Stimulated activated CD4-positive, alpha-beta T cell treated with anti-CD3 and anti-CD28 coated beads, TNF-alpha, amount 100 ng/mL, for 48 hours (primary cell): ENCODE results near the gene CLIC6.
"Not testable (repeated sequence)": the region's sequence is repeated elsewhere in the genome, so short reads cannot be mapped to it uniquely, and the experiment has no call there.

Experiments
- DNase-seq, 3 donors: peaks; one replicate each; pipeline ENCODE4 v3.0.0-alpha.2; 2020; ENCODE audit warnings: low read depth in 3 of 3

Gene CLIC6

GRCh38 chr21:34651642-34652041 lies 17.2 kb upstream of the CLIC6 start:
- no peak for DNase-seq

- DNase-seq: no peak
Observed at GRCh38 chr21:34653522-34653921, 15.3 kb upstream of the CLIC6 start.

GRCh38 chr21:34661848-34662247 lies 6.9 kb upstream of the CLIC6 start:
- no peak for DNase-seq

DNA sequence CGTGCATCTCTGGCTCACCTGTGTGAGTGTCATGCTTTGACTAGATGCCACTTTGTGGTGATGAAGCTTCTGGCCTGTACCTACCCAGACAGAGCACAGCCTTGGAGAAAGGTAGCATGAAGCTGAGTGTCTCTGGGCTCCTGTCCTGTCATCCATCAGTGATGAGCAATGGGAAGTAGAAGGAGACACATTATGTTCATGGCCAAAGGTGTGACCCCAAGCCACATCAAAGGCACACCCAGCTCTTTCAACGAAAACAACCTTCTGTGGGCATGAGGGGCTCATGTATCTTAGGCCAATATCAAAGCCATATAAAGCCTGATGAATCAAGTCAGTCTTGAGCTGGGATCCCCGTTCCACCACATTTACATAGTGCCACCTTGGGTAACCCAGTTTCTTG lies 1.0 kb upstream of the CLIC6 start:
- DNase-seq: no peak

DNA sequence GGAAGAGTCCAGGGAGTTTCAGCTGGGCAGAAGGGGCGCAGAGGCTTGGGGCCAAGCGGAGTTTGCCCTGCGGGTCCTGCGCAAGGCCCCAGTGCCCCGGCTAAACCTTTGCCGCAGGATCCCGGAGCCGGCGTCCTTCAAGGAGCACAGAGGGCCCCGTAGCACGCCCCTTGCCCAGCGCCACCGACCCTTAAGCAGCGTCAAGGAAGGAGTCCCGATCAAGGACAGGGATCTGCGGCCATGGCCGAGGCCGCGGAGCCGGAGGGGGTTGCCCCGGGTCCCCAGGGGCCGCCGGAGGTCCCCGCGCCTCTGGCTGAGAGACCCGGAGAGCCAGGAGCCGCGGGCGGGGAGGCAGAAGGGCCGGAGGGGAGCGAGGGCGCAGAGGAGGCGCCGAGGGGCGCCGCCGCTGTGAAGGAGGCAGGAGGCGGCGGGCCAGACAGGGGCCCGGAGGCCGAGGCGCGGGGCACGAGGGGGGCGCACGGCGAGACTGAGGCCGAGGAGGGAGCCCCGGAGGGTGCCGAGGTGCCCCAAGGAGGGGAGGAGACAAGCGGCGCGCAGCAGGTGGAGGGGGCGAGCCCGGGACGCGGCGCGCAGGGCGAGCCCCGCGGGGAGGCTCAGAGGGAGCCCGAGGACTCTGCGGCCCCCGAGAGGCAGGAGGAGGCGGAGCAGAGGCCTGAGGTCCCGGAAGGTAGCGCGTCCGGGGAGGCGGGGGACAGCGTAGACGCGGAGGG lies 520 bp downstream of the CLIC6 start:
- DNase-seq: no peak

DNA sequence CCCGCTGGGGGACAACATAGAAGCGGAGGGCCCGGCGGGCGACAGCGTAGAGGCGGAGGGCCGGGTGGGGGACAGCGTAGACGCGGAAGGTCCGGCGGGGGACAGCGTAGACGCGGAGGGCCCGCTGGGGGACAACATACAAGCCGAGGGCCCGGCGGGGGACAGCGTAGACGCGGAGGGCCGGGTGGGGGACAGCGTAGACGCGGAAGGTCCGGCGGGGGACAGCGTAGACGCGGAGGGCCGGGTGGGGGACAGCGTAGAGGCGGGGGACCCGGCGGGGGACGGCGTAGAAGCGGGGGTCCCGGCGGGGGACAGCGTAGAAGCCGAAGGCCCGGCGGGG lies 1.1 kb downstream of the CLIC6 start:
- DNase-seq: not testable (repeated sequence)

- DNase-seq: no peak
Observed at GRCh38 chr21:34670220-34670961, 1.6 kb downstream of the CLIC6 start.

DNA sequence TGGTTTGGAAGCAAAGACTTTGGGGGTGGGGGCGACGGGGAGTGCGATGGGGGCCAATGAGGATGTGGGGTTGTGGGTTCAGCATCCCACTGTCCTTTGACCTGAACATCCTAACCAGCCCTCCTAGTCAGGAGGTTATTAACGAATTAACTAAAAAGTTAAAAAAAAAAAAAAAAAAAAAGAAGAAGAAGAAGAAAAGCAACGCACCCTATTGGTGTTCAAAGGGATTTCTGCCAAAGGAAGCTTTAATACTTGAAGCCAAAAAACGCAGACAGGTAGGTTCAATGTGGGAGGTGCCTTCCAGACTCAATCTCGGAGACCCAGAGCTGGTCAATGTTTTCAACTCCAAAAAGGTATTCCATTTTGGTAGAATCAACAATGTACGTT lies 2.2 kb downstream of the CLIC6 start:
- no peak for DNase-seq

DNA sequence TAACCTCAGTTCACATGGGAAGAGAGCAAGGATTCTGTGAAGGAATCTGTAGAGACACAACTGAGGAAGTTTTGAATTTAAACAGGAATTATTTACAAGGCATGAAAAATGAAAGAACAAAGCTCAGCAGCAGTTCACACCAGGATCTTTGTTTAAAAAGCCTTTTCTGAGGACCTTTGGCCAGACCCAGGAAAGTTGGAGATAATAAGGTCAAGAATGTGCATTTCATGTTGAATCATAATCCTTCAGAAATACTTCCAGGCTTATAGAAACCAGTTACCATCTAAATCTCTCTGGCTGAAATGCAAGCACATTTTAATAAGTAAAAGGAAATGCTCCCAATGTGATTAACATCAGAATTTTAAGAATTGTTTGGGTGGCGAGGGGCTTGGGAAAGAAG lies 2.7 kb downstream of the CLIC6 start:
- no peak for DNase-seq

GRCh38 chr21:34671891-34672290 lies 3.1 kb downstream of the CLIC6 start:
- no peak for DNase-seq

DNA sequence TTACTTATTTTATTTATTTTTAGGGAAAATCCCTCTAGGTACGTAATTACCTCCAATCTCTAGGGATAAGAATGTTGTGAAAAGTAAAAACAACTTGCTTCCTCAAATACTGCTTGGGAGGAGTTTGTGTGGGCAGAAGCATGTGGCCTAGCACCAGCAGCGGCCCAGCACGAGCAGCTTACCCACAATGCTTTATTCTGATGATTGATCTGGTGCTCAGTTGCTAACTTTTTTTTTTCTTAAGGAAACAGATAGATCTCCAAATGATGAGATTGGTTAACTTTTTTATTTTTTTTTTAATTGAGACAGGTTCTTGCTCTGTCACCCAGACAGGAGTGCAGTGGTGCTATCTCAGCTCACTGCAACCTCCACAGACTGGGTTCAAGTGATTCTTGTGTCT lies 4.2 kb downstream of the CLIC6 start:
- DNase-seq: no peak

GRCh38 chr21:34674468-34674867 lies 5.7 kb downstream of the CLIC6 start:
- no peak for DNase-seq

- no peak for DNase-seq
Observed at GRCh38 chr21:34675871-34676270, 7.1 kb downstream of the CLIC6 start.

GRCh38 chr21:34679051-34679450 lies 10.3 kb downstream of the CLIC6 start:
- no peak for DNase-seq

GRCh38 chr21:34684174-34684876 lies 15.5 kb downstream of the CLIC6 start:
- DNase-seq: no peak

DNA sequence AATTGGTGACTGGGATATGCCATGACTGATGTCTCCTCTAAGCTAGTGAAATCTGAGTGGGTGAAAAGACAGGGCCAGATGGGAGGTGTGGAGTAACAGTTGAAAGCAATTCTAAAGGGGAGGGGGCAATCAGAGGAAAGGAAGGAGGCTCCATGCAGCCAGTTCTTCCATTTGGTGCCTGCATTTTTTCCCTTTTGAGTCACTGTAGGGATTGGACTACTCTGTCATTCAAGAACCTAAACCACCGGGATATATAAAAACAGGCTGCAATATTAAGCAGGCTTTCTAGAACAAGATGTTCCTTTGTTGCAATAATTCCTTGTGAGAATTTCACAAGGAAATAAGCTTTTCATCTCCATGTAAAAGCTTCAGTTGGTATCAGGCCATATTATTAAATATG lies 18.3 kb downstream of the CLIC6 start:
- no peak for DNase-seq

DNA sequence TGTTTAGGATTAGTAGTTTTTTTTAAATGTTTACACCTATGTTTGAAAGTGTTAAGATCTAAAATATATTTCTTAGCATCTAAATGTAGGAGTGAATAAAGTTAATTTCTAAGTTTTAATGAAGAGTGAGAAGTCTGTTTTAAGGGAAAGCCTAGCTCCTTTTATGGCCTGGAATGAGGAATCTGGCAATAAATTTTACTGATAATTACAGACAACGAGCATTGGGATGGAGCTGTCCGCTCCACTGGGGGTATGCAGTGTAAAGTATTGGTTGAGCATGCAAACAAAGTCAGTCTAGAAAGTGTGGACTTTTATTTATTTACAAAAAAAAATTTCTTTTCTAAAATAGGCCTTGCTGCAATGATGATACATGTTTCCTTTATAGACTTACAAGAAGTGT lies 19.0 kb downstream of the CLIC6 start:
- DNase-seq: no peak

- no peak for DNase-seq
Observed at GRCh38 chr21:34688145-34688544, 19.4 kb downstream of the CLIC6 start.

DNA sequence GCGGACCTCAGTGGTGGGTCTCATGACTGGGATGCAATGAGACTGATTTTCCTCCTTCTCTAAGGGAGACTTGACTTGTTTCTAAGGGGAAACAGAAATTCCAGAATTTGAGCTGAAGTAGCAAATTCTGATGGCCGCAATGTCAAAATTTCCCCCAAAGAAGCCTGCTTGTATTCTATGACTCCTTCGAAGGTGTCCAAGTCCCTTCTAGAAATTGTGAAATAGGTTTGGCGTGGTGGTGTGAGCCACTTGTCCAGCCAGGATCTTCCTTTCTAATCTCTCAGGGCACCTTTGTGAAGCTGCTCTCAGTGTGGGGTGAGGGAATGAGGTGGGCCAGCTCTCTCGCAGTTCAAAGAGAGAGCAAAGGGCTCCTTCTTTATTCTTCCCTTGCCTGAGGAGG lies 19.9 kb downstream of the CLIC6 start:
- no peak for DNase-seq

DNA sequence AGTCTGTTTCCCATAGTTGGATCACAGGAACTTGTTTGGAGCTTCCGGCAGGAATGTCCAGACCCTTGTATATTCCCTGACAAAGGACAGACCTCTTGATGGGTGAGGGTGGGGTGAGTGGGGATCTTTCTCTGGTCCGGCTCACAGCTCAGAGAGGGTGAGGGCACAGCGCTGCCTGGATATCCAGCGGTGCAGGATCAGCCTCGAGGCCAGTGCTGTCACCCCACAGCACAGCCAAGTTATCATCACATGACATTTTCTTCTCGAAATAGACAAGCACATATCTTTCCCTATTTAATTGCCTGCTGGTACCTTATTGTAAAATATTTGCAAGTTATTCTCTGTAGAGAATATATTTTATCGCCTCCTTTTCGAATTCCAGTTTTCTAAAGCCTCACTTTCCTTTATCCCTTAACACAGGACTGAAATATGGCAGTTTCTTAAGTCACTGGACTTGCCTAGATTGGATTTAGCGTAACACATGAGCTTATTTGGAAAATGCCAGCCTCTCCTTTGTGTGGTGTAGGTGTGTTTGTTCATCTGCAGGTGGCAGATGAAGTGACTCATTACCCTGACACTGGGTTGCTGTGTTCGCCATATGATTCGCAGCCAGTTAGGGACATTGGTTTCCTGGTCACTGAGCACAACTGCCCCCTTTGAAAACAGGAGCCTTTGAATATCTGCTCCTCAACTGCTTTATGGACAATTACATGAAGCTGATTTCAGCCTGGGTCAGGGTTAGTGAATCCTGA lies 21.4 kb downstream of the CLIC6 start:
- DNase-seq: no peak

DNA sequence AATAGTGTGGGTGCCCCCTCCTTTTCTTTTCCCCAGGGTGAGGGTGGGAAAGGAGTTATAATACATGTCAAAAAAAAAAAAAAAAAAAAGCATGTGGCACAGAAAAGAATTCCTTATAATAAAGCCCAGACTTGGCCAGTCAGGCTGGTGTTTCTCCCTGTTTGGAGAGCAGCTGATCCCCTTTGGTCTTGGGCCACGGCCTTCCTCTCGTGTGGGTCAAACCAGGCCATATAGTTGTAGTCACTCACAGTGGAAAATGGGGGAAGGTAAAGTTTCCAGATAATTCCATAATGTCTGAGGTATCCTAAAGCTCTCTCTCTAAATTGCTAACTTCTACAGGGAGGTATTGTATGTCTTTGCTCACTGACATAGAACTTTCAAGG lies 22.0 kb downstream of the CLIC6 start:
- DNase-seq: no peak

GRCh38 chr21:34691390-34692032 lies 22.7 kb downstream of the CLIC6 start:
- no peak for DNase-seq
